Upper lobe of right lung (tissue), 1 donor: ENCODE measurements around the gene TMA7B. TPM values are rescaled to one million over a fixed set of nuclear protein-coding genes. Genes with fewer than 3 reads are reported as not detected.

Source experiments
- ATAC-seq: fragments of 200-7000 bp; cut with Tn5 transposase; one replicate; pipeline ENCODE4 v1.9.1; 2020; ENCODE audit warnings: mild to moderate bottlenecking, moderate library complexity
- DNase-seq: peaks from one replicate; pipeline ENCODE4 v3.0.0-alpha.2; 2020
- H3K27ac ChIP-seq: fragments of 200-600 bp; one replicate; pipeline ENCODE4 v1.8.0; 2022
- H3K27me3 ChIP-seq: fragments of 200-600 bp; one replicate; pipeline ENCODE4 v1.8.0; 2022; ENCODE audit warnings: mild to moderate bottlenecking
- H3K36me3 ChIP-seq: fragments of 200-600 bp; one replicate; pipeline ENCODE4 v1.8.0; 2022
- H3K4me1 ChIP-seq: fragments of 200-600 bp; one replicate; pipeline ENCODE4 v1.8.0; 2022
- H3K4me3 ChIP-seq: fragments of 200-600 bp; one replicate; pipeline ENCODE4 v1.8.0; 2022; ENCODE audit warnings: mild to moderate bottlenecking
- H3K9me3 ChIP-seq: fragments of 200-600 bp; one replicate; pipeline ENCODE4 v1.8.0; 2022
- CTCF ChIP-seq: fragments of 200-600 bp; IDR thresholded peaks from one replicate; pipeline ENCODE4 v1.8.0; 2022; ENCODE audit warnings: antibody characterized with exemption
- intact Hi-C: fragments of 100-400 bp; cut with DNase I; formaldehyde crosslinking; loops from one replicate; pipeline ENCODE4 v1.11.0; 2022
- total RNA-seq: library from RNA; stranded (reverse); fragmentation: NEBNext Ultra II Directional; extraction: Animal tissue kit (Norgen Biotek cat#: 25700); gene quantifications from one replicate; pipeline ENCODE4 v1.2.1, GENCODE V29; 2021
- donor health status: DM: no; HTN: yes; CAD: no; lungs with severe emphysema.

Gene TMA7B
- total RNA-seq, 1 donor from 2014 or later = 0.69 TPM

- Histone ChIP-seq H3K4me1 (no peaks in the 10 kb centered on the region), H3K9me3 (no peaks in the 10 kb centered on the region), H3K4me3 (no peak overlapping the region), H3K27me3 (peaks cover 54% of the 10 kb centered on the region), H3K27ac (no peak overlapping the region), H3K36me3 (no peaks in the 10 kb centered on the region)
- intact Hi-C loops = no loop called here
- ATAC-seq (no peak), DNase-seq (no peak)
- no peak for TF ChIP-seq CTCF
These were observed 25.1 kb upstream of the TMA7B start for GRCh38 chr22:39935116-39935515.

- peaks cover 51% of the 10 kb centered on the region for H3K27me3 ChIP-seq
- no peak for ATAC-seq
These were observed 24.6 kb upstream of the TMA7B start for GRCh38 chr22:39935612-39936011.

GRCh38 chr22:39936523-39937145 is 23.6 kb upstream of the TMA7B start:
- Histone ChIP-seq H3K9me3 (no peaks in the 10 kb centered on the region), H3K27ac (no peak overlapping the region), H3K4me1 (no peaks in the 10 kb centered on the region), H3K36me3 (no peaks in the 10 kb centered on the region), H3K4me3 (no peak overlapping the region), H3K27me3 (peaks cover 46% of the 10 kb centered on the region)
- TF ChIP-seq CTCF = no peak
- ATAC-seq = no peak
- intact Hi-C loops = no loop called here
- no peak for DNase-seq

More at GRCh38 chr22:39935612-39936011, 24.6 kb upstream of the TMA7B start:
- H3K4me1 ChIP-seq = no peaks in the 10 kb centered on the region
- no peak for TF ChIP-seq CTCF
- intact Hi-C loops = no loop called here
- H3K27ac ChIP-seq = no peak overlapping the region
- no peak overlapping the region for H3K4me3 ChIP-seq
- H3K36me3 ChIP-seq = no peaks in the 10 kb centered on the region
- no peak for DNase-seq
- no peaks in the 10 kb centered on the region for H3K9me3 ChIP-seq

- DNase-seq (no peak), ATAC-seq (no peak)
- intact Hi-C loops = no loop called here
- no peaks in the 10 kb centered on the region for H3K4me1 ChIP-seq
- no peaks in the 10 kb centered on the region for H3K36me3 ChIP-seq
- H3K4me3 ChIP-seq = no peak overlapping the region
- H3K27me3 ChIP-seq = peaks cover 43% of the 10 kb centered on the region
- H3K9me3 ChIP-seq = no peaks in the 10 kb centered on the region
- no peak for TF ChIP-seq CTCF
- H3K27ac ChIP-seq = no peak overlapping the region
These were observed 22.3 kb upstream of the TMA7B start for GRCh38 chr22:39937906-39938305.

- H3K27me3 ChIP-seq = peaks cover 44% of the 10 kb centered on the region
- ATAC-seq (no peak), DNase-seq (no peak)
- TF ChIP-seq CTCF = no peak
- no peak overlapping the region for H3K4me3 ChIP-seq
- H3K4me1 ChIP-seq = no peaks in the 10 kb centered on the region
- no peaks in the 10 kb centered on the region for H3K9me3 ChIP-seq
- H3K36me3 ChIP-seq = no peaks in the 10 kb centered on the region
- no peak overlapping the region for H3K27ac ChIP-seq
- intact Hi-C loops = no loop called here
These were observed 21.6 kb upstream of the TMA7B start for GRCh38 chr22:39938509-39939111.
